PC-9 (cell line): ENCODE measurements around the gene FNIP2.

Experiments used
- CTCF ChIP-seq: fragments of 200-600 bp; sonication (generic); conservative IDR thresholded peaks from 2 replicates; pipeline ENCODE4 v1.6.1; 2017; ENCODE audit warnings: mixed run types, antibody characterized with exemption, mild to moderate bottlenecking, moderate library complexity
- EZH2 ChIP-seq: fragments of 200-600 bp; sonication (generic); IDR thresholded peaks from 2 replicates; pipeline ENCODE4 v1.8.0; 2017; ENCODE audit warnings: antibody characterized with exemption, low read depth

GRCh38 chr4:158769175-158769921 is 522 bp downstream of the FNIP2 start:
- TF ChIP-seq CTCF (no peak), EZH2 (no peak)
